DMS79 (cell line): Measurements from ENCODE around the gene MORN1.

ENCODE experiments used
- DNase-seq: peaks from one replicate; lab custom pipeline; 2025; lab: John Stamatoyannopoulos, UW

MORN1 gene

GRCh38 chr1:2404890-2405511 is 13.6 kb upstream of the MORN1 start:
- no peak for DNase-seq

- no peak for DNase-seq
Observed at GRCh38 chr1:2404142-2404889, 13.0 kb upstream of the MORN1 start.

- DNase-seq = no peak
Observed at GRCh38 chr1:2403273-2403672, 11.9 kb upstream of the MORN1 start.

- DNase-seq = no peak
Observed at GRCh38 chr1:2402420-2402819, 11.1 kb upstream of the MORN1 start.

- DNase-seq = no peak
Observed at GRCh38 chr1:2400950-2401649, 9.7 kb upstream of the MORN1 start.

- DNase-seq = no peak
Observed at GRCh38 chr1:2400576-2400909, 9.2 kb upstream of the MORN1 start.

- DNase-seq = no peak
Observed at GRCh38 chr1:2399890-2400575, 8.7 kb upstream of the MORN1 start.

GRCh38 chr1:2398871-2399270 is 7.5 kb upstream of the MORN1 start:
- no peak for DNase-seq

- DNase-seq = no peak
Observed at GRCh38 chr1:2397007-2397679, 5.8 kb upstream of the MORN1 start.

GRCh38 chr1:2396476-2396875 is 5.1 kb upstream of the MORN1 start:
- no peak for DNase-seq

GRCh38 chr1:2396059-2396458 is 4.7 kb upstream of the MORN1 start:
- DNase-seq = no peak

GRCh38 chr1:2395245-2395644 is 3.9 kb upstream of the MORN1 start:
- no peak for DNase-seq

GRCh38 chr1:2394761-2395160 is 3.4 kb upstream of the MORN1 start:
- no peak for DNase-seq

- no peak for DNase-seq
Observed at GRCh38 chr1:2394220-2394619, 2.9 kb upstream of the MORN1 start.

GRCh38 chr1:2393471-2393877 is 2.1 kb upstream of the MORN1 start:
- DNase-seq = no peak

- DNase-seq = no peak
Observed at GRCh38 chr1:2392686-2393085, 1.3 kb upstream of the MORN1 start.

- no peak for DNase-seq
Observed at GRCh38 chr1:2391931-2392509, 666 bp upstream of the MORN1 start.

- DNase-seq = no peak
Observed at GRCh38 chr1:2389644-2390043, 1.7 kb downstream of the MORN1 start.

- DNase-seq = no peak
Observed at GRCh38 chr1:2388004-2388913, 3.1 kb downstream of the MORN1 start.
